Endothelial cell of umbilical vein (primary cell): ENCODE results near the gene PLA2G4E. TPM values are rescaled to one million over a fixed set of nuclear protein-coding genes. Genes with fewer than 3 reads are reported as not detected.

Experiments
- BruUV-seq: library from RNA; stranded (reverse); fragments of 400-500 nt; replicated peaks from 2 replicates; lab custom pipeline; 2021; lab: Mats Ljungman, UMichigan
- CTCF ChIA-PET: fragments of 300-600, 350-600 bp; sonication (Branson Sonifier 250); formaldehyde crosslinking; loops from one replicate; lab custom pipeline; 2021; ENCODE audit warnings: antibody characterized with exemption, inconsistent platforms; lab: Charles Lee
- POLR2A ChIA-PET: fragments of 300-600, 350-600 bp; sonication (Branson Sonifier 250); formaldehyde crosslinking; loops from one replicate; lab custom pipeline; 2021; ENCODE audit warnings: antibody characterized with exemption, inconsistent platforms; lab: Charles Lee
- DNase-seq: peaks from one replicate; pipeline ENCODE4 v3.0.0-alpha.2; 2011; ENCODE audit warnings: low read depth, low spot score
- FAIRE-seq: peaks from 2 replicates; lab custom pipeline; 2011; peaks lifted over from hg19 to GRCh38; lab: Jason Lieb, UNC
- H2AFZ ChIP-seq: 2 replicates; pipeline ENCODE4 v1.6.0; 2012; ENCODE audit warnings: low read depth, low read length, control low read depth, inconsistent platforms
- H3K27ac ChIP-seq: 2 replicates; pipeline ENCODE4 v1.5.1; 2011; ENCODE audit warnings: low read depth, mild to moderate bottlenecking, control low read depth, low read length, moderate library complexity; ENCODE audit not compliant: insufficient read depth
- H3K27me3 ChIP-seq, 2 experiments: 2 replicates each; pipeline versions ENCODE4 v1.6.0 to v1.6.1; 2011; ENCODE audit warnings: low read length in 2 of 2, mixed read lengths in 1 of 2; ENCODE audit not compliant: control insufficient read depth in 2 of 2, insufficient read depth in 2 of 2
- H3K36me3 ChIP-seq, 2 experiments: 2 replicates in 1 of 2; 3 replicates in 1 of 2; pipeline ENCODE4 v1.5.1; 2011; ENCODE audit warnings: low read length in 2 of 2, mild to moderate bottlenecking in 1 of 2, moderate library complexity in 1 of 2; ENCODE audit not compliant: control insufficient read depth in 2 of 2, insufficient read depth in 2 of 2; ENCODE audit errors: extremely low read depth in 1 of 2
- H3K4me1 ChIP-seq: 3 replicates; pipeline ENCODE4 v1.5.1; 2011; ENCODE audit warnings: mild to moderate bottlenecking, low read length; ENCODE audit not compliant: control insufficient read depth, insufficient read depth; ENCODE audit errors: extremely low read depth
- H3K4me2 ChIP-seq: 2 replicates; pipeline ENCODE4 v1.6.1; 2011; ENCODE audit warnings: low read length, control low read depth, mixed read lengths; ENCODE audit not compliant: insufficient read depth
- H3K4me3 ChIP-seq, 3 experiments: fragments of 200-600 bp in 1 of 3; sonication (generic), shearing (Covaris generic) in 1 of 3; replicated peaks in 1 of 3; 2 replicates each; pipeline ENCODE4 v1.5.1; 2011 to 2016; ENCODE audit warnings: control low read depth in 3 of 3, low read length in 3 of 3, mild to moderate bottlenecking in 2 of 3, inconsistent platforms in 1 of 3, low read depth in 1 of 3, moderate library complexity in 1 of 3; ENCODE audit not compliant: insufficient read depth in 1 of 3
- H3K79me2 ChIP-seq: 2 replicates; pipeline ENCODE4 v1.6.0; 2012; ENCODE audit warnings: low read length, inconsistent platforms; ENCODE audit not compliant: control insufficient read depth, insufficient read depth
- H3K9ac ChIP-seq: replicated peaks from 2 replicates; pipeline ENCODE3; 2011; ENCODE audit warnings: low read length, control low read depth; ENCODE audit not compliant: insufficient read depth; ENCODE audit errors: extremely low read depth
- H3K9me1 ChIP-seq: replicated peaks from 3 replicates; pipeline ENCODE4 v1.6.0; 2011; ENCODE audit warnings: mild to moderate bottlenecking, low read length; ENCODE audit not compliant: control insufficient read depth, insufficient read depth; ENCODE audit errors: extremely low read depth
- H3K9me3 ChIP-seq: replicated peaks from 2 replicates; pipeline ENCODE4 v1.5.1; 2012; ENCODE audit warnings: low read length, inconsistent platforms; ENCODE audit not compliant: control insufficient read depth, insufficient read depth
- H4K20me1 ChIP-seq: replicated peaks from 2 replicates; pipeline ENCODE3; 2011; ENCODE audit warnings: mild to moderate bottlenecking, low read length; ENCODE audit not compliant: control insufficient read depth, insufficient read depth; ENCODE audit errors: extremely low read depth
- EZH2 ChIP-seq: IDR thresholded peaks from 2 replicates; pipeline ENCODE4 v1.6.1; 2012; ENCODE audit warnings: borderline replicate concordance, low read depth, mild to moderate bottlenecking, moderate library complexity, low read length, inconsistent platforms; ENCODE audit not compliant: severe bottlenecking
- FOS ChIP-seq: IDR thresholded peaks from 2 replicates; pipeline ENCODE4 v1.6.1; 2011; ENCODE audit warnings: mild to moderate bottlenecking, low read length, moderate library complexity, borderline replicate concordance; ENCODE audit not compliant: insufficient read depth
- GATA2 ChIP-seq: IDR thresholded peaks from 2 replicates; pipeline ENCODE4 v1.7.0; 2011; ENCODE audit warnings: low read depth, mild to moderate bottlenecking, moderate library complexity, mixed read lengths, low read length; ENCODE audit not compliant: insufficient read length, insufficient read depth
- JUN ChIP-seq: IDR thresholded peaks from 2 replicates; pipeline ENCODE4 v1.6.1; 2011; ENCODE audit warnings: borderline replicate concordance, low read depth; ENCODE audit not compliant: insufficient read length, insufficient read depth
- MYC ChIP-seq: IDR thresholded peaks from one replicate; pipeline ENCODE4 v1.6.1; 2011; ENCODE audit warnings: mild to moderate bottlenecking, low read depth, low read length
- POLR2A ChIP-seq: IDR thresholded peaks from 2 replicates; pipeline ENCODE4 v1.6.1; 2012; ENCODE audit warnings: low read depth, mild to moderate bottlenecking, control low read depth, low read length
- POLR2AphosphoS5 ChIP-seq: IDR thresholded peaks from 2 replicates; pipeline ENCODE4 v1.6.1; 2012; ENCODE audit warnings: low read depth, mild to moderate bottlenecking, control low read depth, low read length, moderate library complexity; ENCODE audit not compliant: insufficient read depth
- dilution Hi-C: fragments of 300-500 bp; cut with MboI; formaldehyde crosslinking; loops from one replicate; pipeline ENCODE4 v1.15.0; 2019; ENCODE audit warnings: low sequenced_read_pairs; ENCODE audit not compliant: extremely low pct_ligation_motif_present
- intact Hi-C: fragments of 100-400 bp; cut with micrococcal nuclease; formaldehyde crosslinking; loops from one replicate; pipeline ENCODE4 v1.10.0; 2022
- polyA plus RNA-seq, 4 experiments: library from polyadenylated mRNA; depleted of rRNA in 3 of 4; stranded (reverse) in 3 of 4; unstranded in 1 of 4; fragments of >200 nt; gene quantifications; 2 replicates each; pipeline versions ENCODE4 v1.2.1 to v1.2.3, GENCODE V29; 2011 to 2012; ENCODE audit warnings: missing spikeins in 1 of 4
- total RNA-seq: library from RNA; stranded (reverse); gene quantifications from 2 replicates; pipeline ENCODE4 v1.2.3, GENCODE V29; 2021
- TF ChIP-seq, protein P1 (sequence below), 2 donors: IDR thresholded peaks; 1 replicate in 1 of 2; 2 replicates in 1 of 2; pipeline ENCODE4 v1.5.1; 2011; ENCODE audit warnings: low read length in 2 of 2, mild to moderate bottlenecking in 2 of 2, moderate library complexity in 2 of 2, control low read depth in 1 of 2, inconsistent platforms in 1 of 2, low read depth in 1 of 2; ENCODE audit not compliant: insufficient read depth in 1 of 2; ENCODE audit errors: extremely low read depth in 1 of 2
- TF ChIP-seq, protein P2 (sequence below): IDR thresholded peaks from 2 replicates; pipeline ENCODE4 v1.6.1; 2011; ENCODE audit not compliant: insufficient read depth, insufficient read length

PLA2G4E gene
- total and polyA plus RNA-seq, 2 donors (not counting 3 experiments of a cell fraction or from before 2014, with no cell fraction given), result not detected

GRCh38 chr15:41935566-41936020 lies 85.2 kb downstream of the PLA2G4E start:
- BruUV-seq, result no TSS peak
- POLR2A ChIA-PET, result no interaction called here
- H3K79me2 ChIP-seq, result peaks cover 66% of the 10 kb centered on the region
- no peaks in the 10 kb centered on the region for H4K20me1 ChIP-seq
- dilution Hi-C loops, result no loop called here
- H3K36me3 ChIP-seq, result peaks cover 2 to 7% of the 10 kb centered on the region in 2 experiments
- no peaks in the 10 kb centered on the region for H3K27me3 ChIP-seq
- H3K9me1 ChIP-seq, result no peaks in the 10 kb centered on the region
- CTCF ChIA-PET, result interaction anchor here (1.0 to 5.9 kb wide), 6 partner anchors 12 to 36 kb away, joined by 3 to 44 read pairs (median 5); partner anchors contain the start of gene EHD4
- H3K4me3 ChIP-seq, result no peak overlapping the region
- peaks cover 92% of the 10 kb centered on the region for H3K4me1 ChIP-seq
- H3K9ac ChIP-seq, result peak overlapping the region; percentile 83
- TF ChIP-seq, protein P1, sequence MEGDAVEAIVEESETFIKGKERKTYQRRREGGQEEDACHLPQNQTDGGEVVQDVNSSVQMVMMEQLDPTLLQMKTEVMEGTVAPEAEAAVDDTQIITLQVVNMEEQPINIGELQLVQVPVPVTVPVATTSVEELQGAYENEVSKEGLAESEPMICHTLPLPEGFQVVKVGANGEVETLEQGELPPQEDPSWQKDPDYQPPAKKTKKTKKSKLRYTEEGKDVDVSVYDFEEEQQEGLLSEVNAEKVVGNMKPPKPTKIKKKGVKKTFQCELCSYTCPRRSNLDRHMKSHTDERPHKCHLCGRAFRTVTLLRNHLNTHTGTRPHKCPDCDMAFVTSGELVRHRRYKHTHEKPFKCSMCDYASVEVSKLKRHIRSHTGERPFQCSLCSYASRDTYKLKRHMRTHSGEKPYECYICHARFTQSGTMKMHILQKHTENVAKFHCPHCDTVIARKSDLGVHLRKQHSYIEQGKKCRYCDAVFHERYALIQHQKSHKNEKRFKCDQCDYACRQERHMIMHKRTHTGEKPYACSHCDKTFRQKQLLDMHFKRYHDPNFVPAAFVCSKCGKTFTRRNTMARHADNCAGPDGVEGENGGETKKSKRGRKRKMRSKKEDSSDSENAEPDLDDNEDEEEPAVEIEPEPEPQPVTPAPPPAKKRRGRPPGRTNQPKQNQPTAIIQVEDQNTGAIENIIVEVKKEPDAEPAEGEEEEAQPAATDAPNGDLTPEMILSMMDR (IDR thresholded peaks at IDR 0.05; ENCODE audit: extremely low read depth in 1 of 2, insufficient read depth in 1 of 2, low read depth in 1 of 2, low read length in 2 of 2), result no peak
- TF ChIP-seq JUN, result no peak
- no peak for TF ChIP-seq FOS
- TF ChIP-seq POLR2A, result no peak
- TF ChIP-seq MYC, result no peak
- TF ChIP-seq, protein P2, sequence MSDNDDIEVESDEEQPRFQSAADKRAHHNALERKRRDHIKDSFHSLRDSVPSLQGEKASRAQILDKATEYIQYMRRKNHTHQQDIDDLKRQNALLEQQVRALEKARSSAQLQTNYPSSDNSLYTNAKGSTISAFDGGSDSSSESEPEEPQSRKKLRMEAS, result no peak
- TF ChIP-seq GATA2, result no peak
- no peak for TF ChIP-seq EZH2
- no peak for TF ChIP-seq POLR2AphosphoS5
- peak overlapping the region; percentile 70 for H3K4me2 ChIP-seq
- H3K27ac ChIP-seq, result peak overlapping the region; percentile 99
- H3K9me3 ChIP-seq, result no peaks in the 10 kb centered on the region
- DNase-seq, result no peak
- FAIRE-seq, result no peak
- no peak overlapping the region for H2AFZ ChIP-seq
- intact Hi-C loops, result loop anchor here (1.0 kb wide), 3 partner anchors 9 to 37 kb away; partner anchors contain the start of gene EHD4
